BLaER1 treated with 17β-estradiol and CSF1 and Interleukin-3, amounts not matched to agents 10 nM and 100 nM (cell line): ENCODE data around the gene EIF4E.
"Not testable (repeated sequence)": the region's sequence is repeated elsewhere in the genome, so short reads cannot be mapped to it uniquely, and the experiment has no call there.

Source experiments
- H3K27ac ChIP-seq, 11 experiments: shearing (Covaris generic); formaldehyde crosslinking; 2 replicates each; pipeline ENCODE4 v1.8.1; 2022
- H3K27me3 ChIP-seq, 11 experiments: shearing (Covaris generic); formaldehyde crosslinking; 2 replicates each; pipeline ENCODE4 v1.8.1; 2022
- H3K36me3 ChIP-seq, 11 experiments: shearing (Covaris generic); formaldehyde crosslinking; 2 replicates each; pipeline ENCODE4 v1.8.1; 2022
- H3K4me1 ChIP-seq, 10 experiments: shearing (Covaris generic); formaldehyde crosslinking; 2 replicates each; pipeline ENCODE4 v1.8.1; 2022
- H3K4me2 ChIP-seq, 11 experiments: shearing (Covaris generic); formaldehyde crosslinking; 2 replicates each; pipeline ENCODE4 v1.8.1; 2022
- H3K4me3 ChIP-seq, 10 experiments: shearing (Covaris generic); formaldehyde crosslinking; 2 replicates each; pipeline ENCODE4 v1.8.1; 2022
- H3K9ac ChIP-seq, 11 experiments: shearing (Covaris generic); formaldehyde crosslinking; 2 replicates each; pipeline ENCODE4 v1.8.1; 2022
- H3K9me3 ChIP-seq, 11 experiments: shearing (Covaris generic); formaldehyde crosslinking; replicated peaks in 1 of 11; 2 replicates each; pipeline ENCODE4 v1.8.1; 2022
- H4K20me1 ChIP-seq, 11 experiments: shearing (Covaris generic); formaldehyde crosslinking; 2 replicates each; pipeline ENCODE4 v1.8.1; 2022
- Cebpa-rat ChIP-seq, 11 experiments: shearing (Covaris generic); IDR thresholded peaks; 2 replicates each; pipeline ENCODE4 v1.8.1; 2022

The EIF4E gene

DNA sequence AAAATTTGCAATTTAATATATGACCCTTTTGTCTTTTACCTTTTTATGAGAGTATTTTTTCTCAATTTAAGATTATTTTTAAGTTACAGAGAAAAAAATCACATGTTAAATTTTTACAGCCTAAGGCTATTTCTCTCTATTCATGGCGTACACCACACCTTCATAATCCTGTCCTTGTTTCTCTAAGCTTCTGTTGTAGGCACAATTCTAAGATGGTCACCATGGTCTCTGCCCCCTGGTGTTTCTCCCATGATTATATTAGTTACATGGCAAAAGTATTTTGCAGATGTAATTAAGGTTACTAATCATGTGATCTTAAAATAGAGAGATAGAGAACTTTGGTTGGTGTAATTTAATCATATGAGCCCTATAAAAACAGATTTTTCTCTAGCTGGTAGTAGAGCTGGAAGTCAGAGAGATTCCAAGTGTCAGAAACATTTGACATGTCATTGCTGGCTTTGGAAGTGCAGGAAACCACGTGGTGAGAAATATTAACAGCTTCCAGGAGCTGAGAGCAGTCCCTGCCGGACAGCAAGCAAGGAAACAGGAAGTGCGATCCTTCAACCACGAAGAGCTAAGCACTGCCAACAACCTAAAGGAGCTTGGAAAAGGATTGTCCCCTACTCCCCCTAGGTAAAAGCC, 89.8 kb downstream of the EIF4E start:
- Histone ChIP-seq H3K27me3 (no peaks in the 10 kb centered on the region), H3K27ac (no peak overlapping the region), H3K4me3 (no peak overlapping the region), H4K20me1 (no peaks in the 10 kb centered on the region), H3K9me3 (peaks cover 19 to 37% (median 27%) of the 10 kb centered on the region in 11 experiments), H3K4me2 (peak overlapping the region in 5 of 11 experiments; percentile 3 to 41 (median 6); a peak in 4 of 22 replicates), H3K36me3 (no peaks in the 10 kb centered on the region), H3K9ac (no peak overlapping the region), H3K4me1 (peaks cover 3 to 11% (median 5%) of the 10 kb centered on the region in 10 experiments; a peak in 14 of 20 replicates)
- no peak for TF ChIP-seq Cebpa-rat (IDR thresholded peaks at IDR 0.05)

DNA sequence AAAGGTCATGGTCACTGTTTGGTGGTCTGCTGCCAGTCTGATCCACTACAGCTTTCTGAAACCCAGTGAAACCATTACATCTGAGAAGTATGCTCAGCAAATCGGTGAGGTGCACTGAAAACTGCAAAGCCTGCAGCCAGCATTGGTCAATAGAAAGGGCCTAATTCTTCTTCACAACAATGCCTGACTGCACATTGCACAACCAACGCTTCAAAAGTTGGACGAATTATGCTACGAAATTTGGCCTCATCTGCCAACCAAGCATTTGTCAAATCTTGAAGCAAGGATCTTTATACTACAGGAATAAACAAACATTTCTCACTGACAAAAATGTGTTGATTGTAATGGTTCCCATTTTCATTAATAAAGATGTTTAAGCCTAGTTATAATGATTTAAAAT, 90.4 kb downstream of the EIF4E start:
- peaks cover 19 to 37% (median 27%) of the 10 kb centered on the region in 11 experiments for H3K9me3 ChIP-seq
- peaks cover 3 to 11% (median 5%) of the 10 kb centered on the region in 10 experiments; a peak in 14 of 20 replicates for H3K4me1 ChIP-seq

DNA sequence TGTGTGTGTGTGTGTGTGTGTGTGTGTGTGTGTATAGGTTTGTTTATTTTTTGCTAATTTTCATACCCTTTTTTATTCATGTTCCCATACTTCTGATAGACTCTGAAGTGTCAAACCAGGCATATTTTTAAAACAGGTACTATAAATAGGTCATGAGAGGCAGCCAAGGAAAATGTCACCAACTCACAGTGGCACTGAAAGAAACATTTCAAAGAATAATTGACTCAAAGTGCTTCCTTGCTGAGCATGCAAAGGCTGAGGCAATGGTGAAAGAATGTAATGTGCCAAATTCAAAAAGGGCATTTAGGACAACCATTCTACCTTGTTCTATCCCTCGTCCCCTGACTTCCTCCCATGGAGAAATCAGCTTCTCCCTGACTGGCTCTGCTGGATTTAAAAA, 95.5 kb downstream of the EIF4E start:
- no peak for TF ChIP-seq Cebpa-rat (IDR thresholded peaks at IDR 0.05)
- Histone ChIP-seq H3K27ac (no peak overlapping the region), H3K4me1 (no peaks in the 10 kb centered on the region)

More for the DNA sequence above, 90.4 kb downstream of the EIF4E start:
- Histone ChIP-seq H3K36me3 (no peaks in the 10 kb centered on the region), H3K27ac (no peak overlapping the region), H3K4me2 (no peak overlapping the region), H4K20me1 (no peaks in the 10 kb centered on the region), H3K27me3 (no peaks in the 10 kb centered on the region), H3K9ac (no peak overlapping the region), H3K4me3 (no peak overlapping the region)
- TF ChIP-seq Cebpa-rat (IDR thresholded peaks at IDR 0.05), result no peak

DNA sequence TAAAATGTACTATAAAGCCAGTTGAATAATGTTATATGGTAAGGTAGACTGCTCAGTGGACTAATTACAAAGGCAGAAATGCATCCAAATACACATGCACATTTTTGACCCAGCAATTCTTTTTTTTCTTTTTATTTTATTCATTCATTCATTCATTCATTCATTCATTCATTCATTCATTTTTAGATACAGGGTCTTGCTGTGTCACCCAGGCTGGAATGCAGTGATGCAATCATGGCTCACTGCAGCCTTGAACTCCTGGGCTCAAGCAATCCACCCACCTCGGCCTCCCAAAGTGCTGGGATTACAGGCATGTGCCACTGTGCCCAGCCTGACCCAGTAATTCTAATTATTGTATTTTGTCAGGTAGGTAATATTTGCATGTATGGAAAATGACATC, 97.9 kb downstream of the EIF4E start:
- not testable (repeated sequence) for H4K20me1 ChIP-seq, H3K4me2 ChIP-seq, H3K27me3 ChIP-seq, H3K9me3 ChIP-seq, H3K27ac ChIP-seq, H3K9ac ChIP-seq, H3K36me3 ChIP-seq, H3K4me3 ChIP-seq
- peaks cover 6 to 10% (median 9%) of the 10 kb centered on the region in 10 experiments; a peak in 16 of 20 replicates for H3K4me1 ChIP-seq

More for the DNA sequence above, 95.5 kb downstream of the EIF4E start:
- Histone ChIP-seq H3K4me3 (no peak overlapping the region), H3K9ac (no peak overlapping the region), H3K36me3 (no peaks in the 10 kb centered on the region), H4K20me1 (no peaks in the 10 kb centered on the region), H3K4me2 (no peak overlapping the region), H3K9me3 (no peaks in the 10 kb centered on the region), H3K27me3 (no peaks in the 10 kb centered on the region)
